Neuronal stem cell (in vitro differentiated cells): ENCODE data around the gene ANLN.

Source experiments
- DNase-seq: peaks from one replicate; pipeline ENCODE4 v3.0.0-alpha.2; 2013; ENCODE audit warnings: low spot score
- H2AFZ ChIP-seq: one replicate; pipeline ENCODE4 v1.6.1; 2013; ENCODE audit warnings: mild to moderate bottlenecking, low read length, inconsistent platforms
- H2AK5ac ChIP-seq: 2 replicates; pipeline ENCODE4 v1.6.1; 2013; ENCODE audit warnings: low read depth, mild to moderate bottlenecking, inconsistent platforms, low read length, moderate library complexity, mixed read lengths
- H2BK120ac ChIP-seq: 2 replicates; pipeline ENCODE4 v1.6.1; 2013; ENCODE audit warnings: low read depth, mild to moderate bottlenecking, inconsistent platforms, low read length, moderate library complexity, mixed read lengths
- H2BK12ac ChIP-seq: one replicate; pipeline ENCODE4 v1.6.1; 2013; ENCODE audit warnings: low read length, inconsistent platforms
- H2BK15ac ChIP-seq: 2 replicates; pipeline ENCODE4 v1.6.1; 2013; ENCODE audit warnings: mild to moderate bottlenecking, low read length, inconsistent platforms, mixed read lengths
- H2BK5ac ChIP-seq: one replicate; pipeline ENCODE4 v1.6.1; 2013; ENCODE audit warnings: inconsistent platforms, mild to moderate bottlenecking, low read length, moderate library complexity
- H3K14ac ChIP-seq: one replicate; pipeline ENCODE4 v1.6.1; 2013; ENCODE audit warnings: low read length, inconsistent platforms
- H3K18ac ChIP-seq: 2 replicates; pipeline ENCODE4 v1.6.1; 2013; ENCODE audit warnings: low read length, inconsistent platforms
- H3K23ac ChIP-seq: 2 replicates; pipeline ENCODE4 v1.6.1; 2013; ENCODE audit warnings: low read depth, mild to moderate bottlenecking, mixed read lengths, low read length, inconsistent platforms; ENCODE audit not compliant: poor library complexity
- H3K27ac ChIP-seq: replicated peaks from 3 replicates; pipeline ENCODE4 v1.5.1; 2013; ENCODE audit warnings: low read length, inconsistent platforms
- H3K27me3 ChIP-seq, 3 experiments: 2 replicates each; pipeline ENCODE4 v1.6.1; 2013; ENCODE audit warnings: low read length in 3 of 3, mild to moderate bottlenecking in 2 of 3, inconsistent platforms in 1 of 3, low read depth in 1 of 3, mixed read lengths in 1 of 3, moderate library complexity in 1 of 3; ENCODE audit not compliant: control insufficient read depth in 3 of 3, insufficient read depth in 3 of 3
- H3K36me3 ChIP-seq, 2 donors: replicated peaks in 1 of 2; 2 replicates each; pipeline ENCODE4 v1.6.1; 2013; ENCODE audit warnings: low read length in 2 of 2; ENCODE audit not compliant: control insufficient read depth in 2 of 2, insufficient read depth in 2 of 2
- H3K4ac ChIP-seq: 2 replicates; pipeline ENCODE4 v1.6.1; 2013; ENCODE audit warnings: inconsistent platforms, mild to moderate bottlenecking, low read length, moderate library complexity
- H3K4me1 ChIP-seq, 2 donors: 1 replicate in 1 of 2; 2 replicates in 1 of 2; pipeline ENCODE4 v1.6.1; 2013; ENCODE audit warnings: low read length in 2 of 2, low read depth in 1 of 2; ENCODE audit not compliant: control insufficient read depth in 2 of 2, insufficient read depth in 1 of 2
- H3K4me2 ChIP-seq: one replicate; pipeline ENCODE4 v1.6.1; 2013; ENCODE audit warnings: mild to moderate bottlenecking, low read length, inconsistent platforms; ENCODE audit not compliant: insufficient read depth, poor library complexity, severe bottlenecking
- H3K4me3 ChIP-seq, 2 donors: 2 replicates each; pipeline ENCODE4 v1.5.1; 2013; ENCODE audit warnings: low read length in 2 of 2, mild to moderate bottlenecking in 2 of 2, inconsistent platforms in 1 of 2, moderate library complexity in 1 of 2
- H3K79me1 ChIP-seq: one replicate; pipeline ENCODE4 v1.6.1; 2013; ENCODE audit warnings: low read depth, mild to moderate bottlenecking, inconsistent platforms, low read length, moderate library complexity
- H3K9ac ChIP-seq: one replicate; pipeline ENCODE4 v1.6.1; 2013; ENCODE audit warnings: mild to moderate bottlenecking, low read depth, low read length, inconsistent platforms; ENCODE audit not compliant: poor library complexity
- H3K9me3 ChIP-seq, 2 donors: replicated peaks in 1 of 2; 2 replicates each; pipeline versions ENCODE3 to v1.6.1; 2013; ENCODE audit warnings: low read length in 2 of 2, mild to moderate bottlenecking in 2 of 2, inconsistent platforms in 1 of 2, low read depth in 1 of 2, mixed read lengths in 1 of 2, moderate library complexity in 1 of 2; ENCODE audit not compliant: control insufficient read depth in 2 of 2, insufficient read depth in 1 of 2
- H4K8ac ChIP-seq: one replicate; pipeline ENCODE4 v1.6.1; 2013; ENCODE audit warnings: low read depth, mild to moderate bottlenecking, inconsistent platforms, low read length, moderate library complexity
- H4K91ac ChIP-seq: one replicate; pipeline ENCODE4 v1.6.1; 2013; ENCODE audit warnings: low read length, low read depth, mild to moderate bottlenecking, inconsistent platforms; ENCODE audit not compliant: poor library complexity
- WGBS, 2 donors: extraction: QIAGEN DNeasy Blood & Tissue Kit; methylation state at CpG; one replicate each; pipeline ENCODE4 v1.1.7; 2013; ENCODE audit warnings: missing lambda C conversion rate in 2 of 2, mixed read lengths in 1 of 2; ENCODE audit not compliant: insufficient read length in 2 of 2, insufficient replicate concordance in 1 of 2; ENCODE audit errors: extremely low coverage in 2 of 2; 5-methylcytosine and 5-hydroxymethylcytosine counted together

Gene ANLN

GRCh38 chr7:36448781-36449379 lies 59.2 kb downstream of the ANLN start:
- Histone ChIP-seq H4K91ac (no peak overlapping the region), H3K9ac (no peak overlapping the region), H3K27me3 (no peaks in the 10 kb centered on the region), H3K4me3 (no peak overlapping the region), H2BK5ac (no peak overlapping the region), H2BK15ac (no peak overlapping the region), H3K9me3 (peaks cover 0 to 17% of the 10 kb centered on the region in 2 donors), H4K8ac (no peak overlapping the region), H3K23ac (no peak overlapping the region), H2BK12ac (no peak overlapping the region), H3K18ac (no peak overlapping the region), H3K14ac (no peak overlapping the region), H2AK5ac (no peak overlapping the region), H2AFZ (no peak overlapping the region), H2BK120ac (no peak overlapping the region), H3K79me1 (no peaks in the 10 kb centered on the region), H3K27ac (no peak overlapping the region), H3K4me1 (no peaks in the 10 kb centered on the region), H3K36me3 (peaks cover 16 to 98% of the 10 kb centered on the region in 2 donors), H3K4ac (no peak overlapping the region), H3K4me2 (no peak overlapping the region)
- no CpG with 5 or more reads among the region's 4 CpGs for WGBS, 2 donors
- DNase-seq: no peak

- Histone ChIP-seq H3K9ac (no peak overlapping the region), H3K23ac (no peak overlapping the region), H3K4me1 (no peaks in the 10 kb centered on the region), H3K4ac (no peak overlapping the region), H3K18ac (no peak overlapping the region), H3K36me3 (peaks cover 16 to 98% of the 10 kb centered on the region in 2 donors), H4K91ac (no peak overlapping the region), H3K4me2 (no peak overlapping the region), H3K79me1 (no peaks in the 10 kb centered on the region), H2BK120ac (no peak overlapping the region), H2AFZ (no peak overlapping the region), H2AK5ac (no peak overlapping the region), H2BK12ac (no peak overlapping the region), H2BK5ac (no peak overlapping the region), H2BK15ac (no peak overlapping the region), H3K27me3 (no peaks in the 10 kb centered on the region), H3K9me3 (peaks cover 0 to 17% of the 10 kb centered on the region in 2 donors), H3K4me3 (no peak overlapping the region), H3K14ac (no peak overlapping the region), H3K27ac (no peak overlapping the region), H4K8ac (no peak overlapping the region)
- no peak for DNase-seq
- WGBS, 2 donors: no CpG with 5 or more reads among the region's 5 CpGs
Measured at GRCh38 chr7:36449685-36450084, 60.0 kb downstream of the ANLN start.

GRCh38 chr7:36453769-36454168 lies 64.1 kb downstream of the ANLN start:
- no peak overlapping the region for H2BK15ac ChIP-seq
- H4K91ac ChIP-seq: no peak overlapping the region
- no peak overlapping the region for H3K4ac ChIP-seq
- no peak overlapping the region for H3K23ac ChIP-seq
- DNase-seq: no peak
- H3K79me1 ChIP-seq: no peaks in the 10 kb centered on the region
- no peaks in the 10 kb centered on the region for H3K4me1 ChIP-seq
- no peak overlapping the region for H2BK120ac ChIP-seq
- H2BK12ac ChIP-seq: no peak overlapping the region
- H4K8ac ChIP-seq: no peak overlapping the region
- no peak overlapping the region for H3K4me2 ChIP-seq
- no peak overlapping the region for H3K9ac ChIP-seq
- no peak overlapping the region for H3K27ac ChIP-seq
- H3K4me3 ChIP-seq: no peak overlapping the region
- H2BK5ac ChIP-seq: no peak overlapping the region
- no peak overlapping the region for H3K14ac ChIP-seq
- H2AFZ ChIP-seq: no peak overlapping the region
- H3K27me3 ChIP-seq: no peaks in the 10 kb centered on the region
- no peaks in the 10 kb centered on the region for H3K9me3 ChIP-seq
- no peak overlapping the region for H3K18ac ChIP-seq
- H3K36me3 ChIP-seq: peaks cover 7 to 68% of the 10 kb centered on the region in 2 donors
- H2AK5ac ChIP-seq: no peak overlapping the region

GRCh38 chr7:36455646-36456045 lies 66.0 kb downstream of the ANLN start:
- Histone ChIP-seq H2BK15ac (no peak overlapping the region), H3K79me1 (no peaks in the 10 kb centered on the region), H3K4me3 (no peak overlapping the region), H3K14ac (no peak overlapping the region), H2AK5ac (no peak overlapping the region), H3K18ac (no peak overlapping the region), H3K27me3 (no peaks in the 10 kb centered on the region), H3K27ac (no peak overlapping the region), H3K36me3 (peaks cover 6 to 50% of the 10 kb centered on the region in 2 donors), H2BK12ac (no peak overlapping the region), H2BK5ac (no peak overlapping the region), H3K9me3 (no peaks in the 10 kb centered on the region), H3K4me1 (no peaks in the 10 kb centered on the region), H3K4me2 (no peak overlapping the region), H4K8ac (no peak overlapping the region), H2AFZ (no peak overlapping the region), H3K23ac (no peak overlapping the region), H3K4ac (no peak overlapping the region), H4K91ac (no peak overlapping the region), H3K9ac (no peak overlapping the region), H2BK120ac (no peak overlapping the region)
- DNase-seq: no peak
- no CpG with 5 or more reads among the region's 4 CpGs for WGBS, 2 donors
